Gastrocnemius medialis (tissue), 4 donors: ENCODE data around the gene CLEC10A. TPM values are rescaled to one million over a fixed set of nuclear protein-coding genes. Genes with fewer than 3 reads are reported as not detected.

Experiments used
- ATAC-seq, 2 donors: fragments of 150-250 bp; one replicate each; pipeline ENCODE4 v1.9.1; 2016
- DNase-seq, 2 donors: peaks; one replicate each; pipeline ENCODE4 v3.0.0-alpha.2; 2019
- H3K27ac ChIP-seq, 4 donors: fragments of 200-600 bp; sonication (generic); 1 replicate in 1 of 4; 2 replicates in 3 of 4; pipeline ENCODE4 v1.5.1; 2016 to 2018; ENCODE audit warnings: mild to moderate bottlenecking in 2 of 4, moderate library complexity in 1 of 4
- H3K27me3 ChIP-seq, 3 donors: fragments of 200-600 bp; sonication (generic) in 2 of 3; 1 replicate in 1 of 3; 2 replicates in 2 of 3; pipeline versions ENCODE4 v1.5.1 to v1.6.0; 2016 to 2019; ENCODE audit warnings: mild to moderate bottlenecking in 1 of 3, moderate library complexity in 1 of 3
- H3K36me3 ChIP-seq, 2 donors: fragments of 200-600 bp; sonication (generic) in 1 of 2; one replicate each; pipeline ENCODE4 v1.5.1; 2017 to 2018
- H3K4me1 ChIP-seq, 2 donors: fragments of 200-600 bp; sonication (generic) in 1 of 2; one replicate each; pipeline ENCODE4 v1.5.1; 2016 to 2017; ENCODE audit warnings: mild to moderate bottlenecking in 2 of 2
- H3K4me3 ChIP-seq, 4 donors: fragments of 200-600 bp; sonication (generic) in 3 of 4; 1 replicate in 1 of 4; 2 replicates in 3 of 4; pipeline ENCODE4 v1.5.1; 2016 to 2019; ENCODE audit warnings: mild to moderate bottlenecking in 2 of 4
- H3K9me3 ChIP-seq, 3 donors: fragments of 200-600 bp; sonication (generic) in 2 of 3; 1 replicate in 1 of 3; 2 replicates in 2 of 3; pipeline ENCODE4 v1.5.1; 2016 to 2019
- POLR2A ChIP-seq, 2 donors: fragments of 450-650 bp; IDR thresholded peaks; one replicate each; pipeline ENCODE4 v1.6.1; 2017; ENCODE audit warnings: antibody characterized with exemption in 2 of 2, mild to moderate bottlenecking in 2 of 2, moderate library complexity in 2 of 2
- in situ Hi-C, 4 donors: fragments of 200-750 bp; cut with MboI; loops; one replicate each; pipeline versions ENCODE4 v1.15.0 to v1.8.0; 2017; ENCODE audit warnings: low sequenced_read_pairs in 4 of 4
- intact Hi-C: fragments of 100-400 bp; cut with DNase I; formaldehyde crosslinking; loops from one replicate; pipeline ENCODE4 v1.15.1; 2023; ENCODE audit warnings: low total_unique reads
- total RNA-seq, 4 donors: library from RNA; depleted of rRNA; stranded (reverse); fragments of >200 nt; gene quantifications; one replicate each; pipeline versions ENCODE4 v1.1.0 to v1.2.3, GENCODE V29; 2016
- TF ChIP-seq, protein P1 (sequence below), 5 experiments: fragments of 450-650 bp in 3 of 5; fragments of 200-600 bp in 2 of 5; sonication (generic) in 2 of 5; IDR thresholded peaks in 4 of 5; conservative IDR thresholded peaks in 1 of 5; 1 replicate in 4 of 5; 2 replicates in 1 of 5; pipeline ENCODE4 v1.5.1; 2016 to 2019; ENCODE audit warnings: antibody characterized with exemption in 5 of 5, mild to moderate bottlenecking in 3 of 5, moderate library complexity in 3 of 5

Gene CLEC10A
- total RNA-seq, 4 donors from 2014 or later = 1.3 to 2.8 (median 2.3) TPM; not detected in 1

GRCh38 chr17:7068268-7068667 is 11.8 kb downstream of the CLEC10A start:
- ATAC-seq = no peak

DNA sequence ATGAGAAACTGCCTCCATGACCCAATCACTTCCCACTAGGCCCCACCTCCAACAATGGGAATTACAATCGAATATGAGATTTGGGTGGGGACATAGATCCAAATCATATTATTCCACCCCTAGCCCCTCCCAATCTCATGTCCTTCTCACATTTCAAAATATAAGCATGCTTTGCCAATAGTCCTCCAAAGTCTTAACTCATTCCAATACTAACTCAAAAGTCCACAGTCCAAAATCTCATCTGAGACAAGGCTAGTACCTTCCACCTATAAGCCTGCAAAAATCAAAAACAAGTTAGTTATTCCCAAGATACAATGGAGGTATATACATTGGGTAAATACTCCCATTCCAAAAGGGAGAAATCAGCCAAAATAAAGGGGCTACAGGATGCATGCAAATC is 12.9 kb downstream of the CLEC10A start:
- Histone ChIP-seq H3K36me3 (no peaks in the 10 kb centered on the region), H3K4me1 (no peaks in the 10 kb centered on the region), H3K4me3 (no peak overlapping the region), H3K27ac (no peak overlapping the region), H3K27me3 (no peaks in the 10 kb centered on the region), H3K9me3 (no peaks in the 10 kb centered on the region)
- intact Hi-C loops = no loop called here
- in situ Hi-C loops = no loop called here
- ATAC-seq (no peak), DNase-seq (no peak)
- TF ChIP-seq, protein P1, sequence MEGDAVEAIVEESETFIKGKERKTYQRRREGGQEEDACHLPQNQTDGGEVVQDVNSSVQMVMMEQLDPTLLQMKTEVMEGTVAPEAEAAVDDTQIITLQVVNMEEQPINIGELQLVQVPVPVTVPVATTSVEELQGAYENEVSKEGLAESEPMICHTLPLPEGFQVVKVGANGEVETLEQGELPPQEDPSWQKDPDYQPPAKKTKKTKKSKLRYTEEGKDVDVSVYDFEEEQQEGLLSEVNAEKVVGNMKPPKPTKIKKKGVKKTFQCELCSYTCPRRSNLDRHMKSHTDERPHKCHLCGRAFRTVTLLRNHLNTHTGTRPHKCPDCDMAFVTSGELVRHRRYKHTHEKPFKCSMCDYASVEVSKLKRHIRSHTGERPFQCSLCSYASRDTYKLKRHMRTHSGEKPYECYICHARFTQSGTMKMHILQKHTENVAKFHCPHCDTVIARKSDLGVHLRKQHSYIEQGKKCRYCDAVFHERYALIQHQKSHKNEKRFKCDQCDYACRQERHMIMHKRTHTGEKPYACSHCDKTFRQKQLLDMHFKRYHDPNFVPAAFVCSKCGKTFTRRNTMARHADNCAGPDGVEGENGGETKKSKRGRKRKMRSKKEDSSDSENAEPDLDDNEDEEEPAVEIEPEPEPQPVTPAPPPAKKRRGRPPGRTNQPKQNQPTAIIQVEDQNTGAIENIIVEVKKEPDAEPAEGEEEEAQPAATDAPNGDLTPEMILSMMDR (IDR thresholded peaks at IDR 0.05 in 4 of 5, conservative IDR thresholded peaks at IDR 0.05 in 1 of 5) = no peak
- TF ChIP-seq POLR2A (IDR thresholded peaks at IDR 0.05) = no peak

More at GRCh38 chr17:7068268-7068667, 11.8 kb downstream of the CLEC10A start:
- no peaks in the 10 kb centered on the region for H3K27me3 ChIP-seq
- H3K4me3 ChIP-seq = no peak overlapping the region
- no peaks in the 10 kb centered on the region for H3K9me3 ChIP-seq
- no peak for TF ChIP-seq POLR2A (IDR thresholded peaks at IDR 0.05)
- TF ChIP-seq, protein P1 (IDR thresholded peaks at IDR 0.05 in 4 of 5, conservative IDR thresholded peaks at IDR 0.05 in 1 of 5) = no peak
- no peak for DNase-seq
- H3K4me1 ChIP-seq = no peaks in the 10 kb centered on the region
- no peaks in the 10 kb centered on the region for H3K36me3 ChIP-seq
- in situ Hi-C loops = no loop called here
- intact Hi-C loops = no loop called here
- no peak overlapping the region for H3K27ac ChIP-seq

DNA sequence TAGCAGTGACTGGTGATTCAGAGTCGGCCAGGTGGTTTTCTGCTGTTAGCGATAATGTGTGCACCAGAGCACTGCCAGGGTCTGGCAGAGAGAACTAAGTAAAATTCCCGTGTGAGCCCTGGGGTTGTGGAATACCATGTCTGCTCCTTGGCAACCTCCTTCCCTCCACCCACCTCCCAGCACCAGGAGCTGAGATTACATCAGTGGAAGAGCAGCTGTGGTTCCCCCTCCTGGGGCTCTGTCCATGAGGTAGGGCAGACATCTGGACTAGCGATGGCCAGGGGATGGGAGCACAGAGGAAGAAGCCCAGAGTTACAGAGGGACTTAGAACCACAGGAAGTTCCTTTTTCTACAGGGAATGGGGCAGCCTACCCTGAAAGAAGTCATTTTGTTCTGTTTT is 15.8 kb downstream of the CLEC10A start:
- TF ChIP-seq, protein P1 (IDR thresholded peaks at IDR 0.05 in 4 of 5, conservative IDR thresholded peaks at IDR 0.05 in 1 of 5) = no peak
- TF ChIP-seq POLR2A (IDR thresholded peaks at IDR 0.05) = no peak
- ATAC-seq (no peak), DNase-seq (no peak)
- H3K36me3 ChIP-seq = no peaks in the 10 kb centered on the region
- intact Hi-C loops (no loop called here), in situ Hi-C loops (no loop called here)
- H3K27ac ChIP-seq = no peak overlapping the region
- H3K4me1 ChIP-seq = no peaks in the 10 kb centered on the region
- no peak overlapping the region for H3K4me3 ChIP-seq
- peaks cover 0 to 3% (median 0%) of the 10 kb centered on the region in 3 donors for H3K27me3 ChIP-seq
- no peaks in the 10 kb centered on the region for H3K9me3 ChIP-seq

GRCh38 chr17:7063518-7064094 is 16.4 kb downstream of the CLEC10A start:
- Histone ChIP-seq H3K27me3 (peaks cover 0 to 3% (median 0%) of the 10 kb centered on the region in 3 donors), H3K4me3 (no peak overlapping the region), H3K27ac (no peak overlapping the region), H3K4me1 (no peaks in the 10 kb centered on the region), H3K36me3 (no peaks in the 10 kb centered on the region), H3K9me3 (no peaks in the 10 kb centered on the region)
- intact Hi-C loops (no loop called here), in situ Hi-C loops (no loop called here)
- ATAC-seq = no peak
- TF ChIP-seq, protein P1 (IDR thresholded peaks at IDR 0.05 in 4 of 5, conservative IDR thresholded peaks at IDR 0.05 in 1 of 5) = no peak
- no peak for TF ChIP-seq POLR2A (IDR thresholded peaks at IDR 0.05)
- no peak for DNase-seq
